ENCODE measurements around the gene SLC1A4.

Gene SLC1A4

DNA sequence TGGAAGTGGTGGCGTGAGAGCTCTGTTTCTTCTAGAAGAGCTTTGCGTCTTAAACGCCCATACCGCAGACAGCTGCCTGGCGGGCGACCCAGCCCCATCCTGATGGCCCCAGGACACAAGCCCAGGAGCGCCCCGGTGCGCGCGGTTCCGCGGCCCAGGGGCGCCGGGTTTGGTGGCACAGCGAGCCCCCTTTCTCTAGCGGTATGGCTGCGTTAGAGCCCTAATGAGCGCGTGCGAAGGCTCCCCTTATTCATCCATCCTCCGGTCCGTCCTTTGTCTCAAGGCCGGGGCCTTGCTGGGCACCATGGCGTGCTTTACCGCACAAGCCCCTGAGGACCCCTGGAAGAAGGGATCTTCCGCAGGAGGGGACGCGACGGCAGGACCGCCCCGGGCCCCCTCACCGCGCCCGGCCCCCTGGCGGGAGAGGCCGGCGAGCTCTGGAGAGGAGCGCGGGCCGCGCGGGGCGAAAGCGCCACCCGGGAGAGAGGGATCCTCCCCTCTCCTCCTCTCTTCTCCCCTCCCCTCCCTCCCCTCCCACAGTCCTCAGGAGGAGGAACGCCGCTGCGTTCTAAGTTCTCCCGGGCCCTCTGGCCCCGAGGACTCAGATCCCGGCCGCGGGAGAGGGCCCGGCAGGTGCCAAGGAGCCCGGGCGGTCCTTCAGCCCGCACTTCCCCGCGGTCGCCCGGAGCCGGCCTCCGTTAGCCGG lies 626 bp upstream of the SLC1A4 start (continued):
- TF ChIP-seq, protein P1, sequence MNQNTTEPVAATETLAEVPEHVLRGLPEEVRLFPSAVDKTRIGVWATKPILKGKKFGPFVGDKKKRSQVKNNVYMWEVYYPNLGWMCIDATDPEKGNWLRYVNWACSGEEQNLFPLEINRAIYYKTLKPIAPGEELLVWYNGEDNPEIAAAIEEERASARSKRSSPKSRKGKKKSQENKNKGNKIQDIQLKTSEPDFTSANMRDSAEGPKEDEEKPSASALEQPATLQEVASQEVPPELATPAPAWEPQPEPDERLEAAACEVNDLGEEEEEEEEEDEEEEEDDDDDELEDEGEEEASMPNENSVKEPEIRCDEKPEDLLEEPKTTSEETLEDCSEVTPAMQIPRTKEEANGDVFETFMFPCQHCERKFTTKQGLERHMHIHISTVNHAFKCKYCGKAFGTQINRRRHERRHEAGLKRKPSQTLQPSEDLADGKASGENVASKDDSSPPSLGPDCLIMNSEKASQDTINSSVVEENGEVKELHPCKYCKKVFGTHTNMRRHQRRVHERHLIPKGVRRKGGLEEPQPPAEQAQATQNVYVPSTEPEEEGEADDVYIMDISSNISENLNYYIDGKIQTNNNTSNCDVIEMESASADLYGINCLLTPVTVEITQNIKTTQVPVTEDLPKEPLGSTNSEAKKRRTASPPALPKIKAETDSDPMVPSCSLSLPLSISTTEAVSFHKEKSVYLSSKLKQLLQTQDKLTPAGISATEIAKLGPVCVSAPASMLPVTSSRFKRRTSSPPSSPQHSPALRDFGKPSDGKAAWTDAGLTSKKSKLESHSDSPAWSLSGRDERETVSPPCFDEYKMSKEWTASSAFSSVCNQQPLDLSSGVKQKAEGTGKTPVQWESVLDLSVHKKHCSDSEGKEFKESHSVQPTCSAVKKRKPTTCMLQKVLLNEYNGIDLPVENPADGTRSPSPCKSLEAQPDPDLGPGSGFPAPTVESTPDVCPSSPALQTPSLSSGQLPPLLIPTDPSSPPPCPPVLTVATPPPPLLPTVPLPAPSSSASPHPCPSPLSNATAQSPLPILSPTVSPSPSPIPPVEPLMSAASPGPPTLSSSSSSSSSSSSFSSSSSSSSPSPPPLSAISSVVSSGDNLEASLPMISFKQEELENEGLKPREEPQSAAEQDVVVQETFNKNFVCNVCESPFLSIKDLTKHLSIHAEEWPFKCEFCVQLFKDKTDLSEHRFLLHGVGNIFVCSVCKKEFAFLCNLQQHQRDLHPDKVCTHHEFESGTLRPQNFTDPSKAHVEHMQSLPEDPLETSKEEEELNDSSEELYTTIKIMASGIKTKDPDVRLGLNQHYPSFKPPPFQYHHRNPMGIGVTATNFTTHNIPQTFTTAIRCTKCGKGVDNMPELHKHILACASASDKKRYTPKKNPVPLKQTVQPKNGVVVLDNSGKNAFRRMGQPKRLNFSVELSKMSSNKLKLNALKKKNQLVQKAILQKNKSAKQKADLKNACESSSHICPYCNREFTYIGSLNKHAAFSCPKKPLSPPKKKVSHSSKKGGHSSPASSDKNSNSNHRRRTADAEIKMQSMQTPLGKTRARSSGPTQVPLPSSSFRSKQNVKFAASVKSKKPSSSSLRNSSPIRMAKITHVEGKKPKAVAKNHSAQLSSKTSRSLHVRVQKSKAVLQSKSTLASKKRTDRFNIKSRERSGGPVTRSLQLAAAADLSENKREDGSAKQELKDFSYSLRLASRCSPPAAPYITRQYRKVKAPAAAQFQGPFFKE (tag by site-specific recombination; IDR thresholded peaks at IDR 0.05; ENCODE audit: borderline replicate concordance): no peak
- no peak for TF ChIP-seq ZNF138 (tag by site-specific recombination; IDR thresholded peaks at IDR 0.05; ENCODE audit: borderline replicate concordance)
- no peak for TF ChIP-seq ZBTB1 (tag by site-specific recombination; IDR thresholded peaks at IDR 0.05)
- no peak for TF ChIP-seq ZNF214 (tag by site-specific recombination; IDR thresholded peaks at IDR 0.05; ENCODE audit: borderline replicate concordance)
- TF ChIP-seq ZNF521 (tag by site-specific recombination; IDR thresholded peaks at IDR 0.05): no peak
- TF ChIP-seq, protein P2, sequence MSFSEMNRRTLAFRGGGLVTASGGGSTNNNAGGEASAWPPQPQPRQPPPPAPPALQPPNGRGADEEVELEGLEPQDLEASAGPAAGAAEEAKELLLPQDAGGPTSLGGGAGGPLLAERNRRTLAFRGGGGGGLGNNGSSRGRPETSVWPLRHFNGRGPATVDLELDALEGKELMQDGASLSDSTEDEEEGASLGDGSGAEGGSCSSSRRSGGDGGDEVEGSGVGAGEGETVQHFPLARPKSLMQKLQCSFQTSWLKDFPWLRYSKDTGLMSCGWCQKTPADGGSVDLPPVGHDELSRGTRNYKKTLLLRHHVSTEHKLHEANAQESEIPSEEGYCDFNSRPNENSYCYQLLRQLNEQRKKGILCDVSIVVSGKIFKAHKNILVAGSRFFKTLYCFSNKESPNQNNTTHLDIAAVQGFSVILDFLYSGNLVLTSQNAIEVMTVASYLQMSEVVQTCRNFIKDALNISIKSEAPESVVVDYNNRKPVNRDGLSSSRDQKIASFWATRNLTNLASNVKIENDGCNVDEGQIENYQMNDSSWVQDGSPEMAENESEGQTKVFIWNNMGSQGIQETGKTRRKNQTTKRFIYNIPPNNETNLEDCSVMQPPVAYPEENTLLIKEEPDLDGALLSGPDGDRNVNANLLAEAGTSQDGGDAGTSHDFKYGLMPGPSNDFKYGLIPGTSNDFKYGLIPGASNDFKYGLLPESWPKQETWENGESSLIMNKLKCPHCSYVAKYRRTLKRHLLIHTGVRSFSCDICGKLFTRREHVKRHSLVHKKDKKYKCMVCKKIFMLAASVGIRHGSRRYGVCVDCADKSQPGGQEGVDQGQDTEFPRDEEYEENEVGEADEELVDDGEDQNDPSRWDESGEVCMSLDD (tag by site-specific recombination; IDR thresholded peaks at IDR 0.05): no peak
- no peak for TF ChIP-seq TRIM28 (IDR thresholded peaks at IDR 0.05; ENCODE audit: borderline replicate concordance, low read length)
- no peak for TF ChIP-seq YY2 (tag by site-specific recombination; IDR thresholded peaks at IDR 0.05)
- TF ChIP-seq ZFP69B (tag by site-specific recombination; IDR thresholded peaks at IDR 0.05): no peak
- no peak for TF ChIP-seq ZSCAN16 (tag by site-specific recombination; IDR thresholded peaks at IDR 0.05)
- TF ChIP-seq KLF7 (tag by site-specific recombination; IDR thresholded peaks at IDR 0.05; ENCODE audit: borderline replicate concordance): no peak
- TF ChIP-seq HOXC10 (CRISPR knock-in tag; IDR thresholded peaks at IDR 0.05): no peak
- TF ChIP-seq, protein P3, sequence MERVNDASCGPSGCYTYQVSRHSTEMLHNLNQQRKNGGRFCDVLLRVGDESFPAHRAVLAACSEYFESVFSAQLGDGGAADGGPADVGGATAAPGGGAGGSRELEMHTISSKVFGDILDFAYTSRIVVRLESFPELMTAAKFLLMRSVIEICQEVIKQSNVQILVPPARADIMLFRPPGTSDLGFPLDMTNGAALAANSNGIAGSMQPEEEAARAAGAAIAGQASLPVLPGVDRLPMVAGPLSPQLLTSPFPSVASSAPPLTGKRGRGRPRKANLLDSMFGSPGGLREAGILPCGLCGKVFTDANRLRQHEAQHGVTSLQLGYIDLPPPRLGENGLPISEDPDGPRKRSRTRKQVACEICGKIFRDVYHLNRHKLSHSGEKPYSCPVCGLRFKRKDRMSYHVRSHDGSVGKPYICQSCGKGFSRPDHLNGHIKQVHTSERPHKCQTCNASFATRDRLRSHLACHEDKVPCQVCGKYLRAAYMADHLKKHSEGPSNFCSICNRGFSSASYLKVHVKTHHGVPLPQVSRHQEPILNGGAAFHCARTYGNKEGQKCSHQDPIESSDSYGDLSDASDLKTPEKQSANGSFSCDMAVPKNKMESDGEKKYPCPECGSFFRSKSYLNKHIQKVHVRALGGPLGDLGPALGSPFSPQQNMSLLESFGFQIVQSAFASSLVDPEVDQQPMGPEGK (tag by site-specific recombination; IDR thresholded peaks at IDR 0.05): peak; percentile 84
- TF ChIP-seq, protein P4, sequence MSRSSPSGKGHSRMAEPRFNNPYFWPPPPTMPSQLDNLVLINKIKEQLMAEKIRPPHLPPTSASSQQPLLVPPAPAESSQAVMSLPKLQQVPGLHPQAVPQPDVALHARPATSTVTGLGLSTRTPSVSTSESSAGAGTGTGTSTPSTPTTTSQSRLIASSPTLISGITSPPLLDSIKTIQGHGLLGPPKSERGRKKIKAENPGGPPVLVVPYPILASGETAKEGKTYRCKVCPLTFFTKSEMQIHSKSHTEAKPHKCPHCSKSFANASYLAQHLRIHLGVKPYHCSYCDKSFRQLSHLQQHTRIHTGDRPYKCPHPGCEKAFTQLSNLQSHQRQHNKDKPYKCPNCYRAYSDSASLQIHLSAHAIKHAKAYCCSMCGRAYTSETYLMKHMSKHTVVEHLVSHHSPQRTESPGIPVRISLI (tag by site-specific recombination; IDR thresholded peaks at IDR 0.05): no peak
- TF ChIP-seq SCRT1 (tag by site-specific recombination; IDR thresholded peaks at IDR 0.05; ENCODE audit: borderline replicate concordance): no peak
- TF ChIP-seq, protein P5, sequence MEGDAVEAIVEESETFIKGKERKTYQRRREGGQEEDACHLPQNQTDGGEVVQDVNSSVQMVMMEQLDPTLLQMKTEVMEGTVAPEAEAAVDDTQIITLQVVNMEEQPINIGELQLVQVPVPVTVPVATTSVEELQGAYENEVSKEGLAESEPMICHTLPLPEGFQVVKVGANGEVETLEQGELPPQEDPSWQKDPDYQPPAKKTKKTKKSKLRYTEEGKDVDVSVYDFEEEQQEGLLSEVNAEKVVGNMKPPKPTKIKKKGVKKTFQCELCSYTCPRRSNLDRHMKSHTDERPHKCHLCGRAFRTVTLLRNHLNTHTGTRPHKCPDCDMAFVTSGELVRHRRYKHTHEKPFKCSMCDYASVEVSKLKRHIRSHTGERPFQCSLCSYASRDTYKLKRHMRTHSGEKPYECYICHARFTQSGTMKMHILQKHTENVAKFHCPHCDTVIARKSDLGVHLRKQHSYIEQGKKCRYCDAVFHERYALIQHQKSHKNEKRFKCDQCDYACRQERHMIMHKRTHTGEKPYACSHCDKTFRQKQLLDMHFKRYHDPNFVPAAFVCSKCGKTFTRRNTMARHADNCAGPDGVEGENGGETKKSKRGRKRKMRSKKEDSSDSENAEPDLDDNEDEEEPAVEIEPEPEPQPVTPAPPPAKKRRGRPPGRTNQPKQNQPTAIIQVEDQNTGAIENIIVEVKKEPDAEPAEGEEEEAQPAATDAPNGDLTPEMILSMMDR (tag by site-specific recombination; IDR thresholded peaks at IDR 0.05): peak; percentile 93
- no peak for TF ChIP-seq ZNF596 (tag by site-specific recombination; IDR thresholded peaks at IDR 0.05)
- TF ChIP-seq ZNF48 (tag by site-specific recombination; IDR thresholded peaks at IDR 0.05): no peak
- no peak for TF ChIP-seq ZNF175 (tag by site-specific recombination; IDR thresholded peaks at IDR 0.05)
- TF ChIP-seq ZBTB20 (tag by site-specific recombination; IDR thresholded peaks at IDR 0.05): peak; percentile 87
- no peak for TF ChIP-seq ZNF549 (tag by site-specific recombination; IDR thresholded peaks at IDR 0.05)
- TF ChIP-seq, protein P6, sequence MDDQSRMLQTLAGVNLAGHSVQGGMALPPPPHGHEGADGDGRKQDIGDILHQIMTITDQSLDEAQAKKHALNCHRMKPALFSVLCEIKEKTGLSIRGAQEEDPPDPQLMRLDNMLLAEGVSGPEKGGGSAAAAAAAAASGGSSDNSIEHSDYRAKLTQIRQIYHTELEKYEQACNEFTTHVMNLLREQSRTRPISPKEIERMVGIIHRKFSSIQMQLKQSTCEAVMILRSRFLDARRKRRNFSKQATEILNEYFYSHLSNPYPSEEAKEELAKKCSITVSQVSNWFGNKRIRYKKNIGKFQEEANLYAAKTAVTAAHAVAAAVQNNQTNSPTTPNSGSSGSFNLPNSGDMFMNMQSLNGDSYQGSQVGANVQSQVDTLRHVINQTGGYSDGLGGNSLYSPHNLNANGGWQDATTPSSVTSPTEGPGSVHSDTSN (CRISPR knock-in tag; IDR thresholded peaks at IDR 0.05): 0 out of 2 replicates have a peak, but pooled peaks have one; percentile 40
- TF ChIP-seq GLI2 (tag by site-specific recombination; IDR thresholded peaks at IDR 0.05; ENCODE audit: borderline replicate concordance, low read depth): no peak
- 0 out of 2 replicates have a peak, but pooled peaks have one; percentile 39 for TF ChIP-seq ZNF791 (tag by site-specific recombination; IDR thresholded peaks at IDR 0.05)
- no peak for TF ChIP-seq ZFP3 (tag by site-specific recombination; IDR thresholded peaks at IDR 0.05; ENCODE audit: low read depth)

Data from HEK293 (cell line).